ENCODE results near the gene HSD17B1.
A peak's percentile ranks its signal among the peaks of the same experiment; 100 is the strongest.

The HSD17B1 gene

DNA sequence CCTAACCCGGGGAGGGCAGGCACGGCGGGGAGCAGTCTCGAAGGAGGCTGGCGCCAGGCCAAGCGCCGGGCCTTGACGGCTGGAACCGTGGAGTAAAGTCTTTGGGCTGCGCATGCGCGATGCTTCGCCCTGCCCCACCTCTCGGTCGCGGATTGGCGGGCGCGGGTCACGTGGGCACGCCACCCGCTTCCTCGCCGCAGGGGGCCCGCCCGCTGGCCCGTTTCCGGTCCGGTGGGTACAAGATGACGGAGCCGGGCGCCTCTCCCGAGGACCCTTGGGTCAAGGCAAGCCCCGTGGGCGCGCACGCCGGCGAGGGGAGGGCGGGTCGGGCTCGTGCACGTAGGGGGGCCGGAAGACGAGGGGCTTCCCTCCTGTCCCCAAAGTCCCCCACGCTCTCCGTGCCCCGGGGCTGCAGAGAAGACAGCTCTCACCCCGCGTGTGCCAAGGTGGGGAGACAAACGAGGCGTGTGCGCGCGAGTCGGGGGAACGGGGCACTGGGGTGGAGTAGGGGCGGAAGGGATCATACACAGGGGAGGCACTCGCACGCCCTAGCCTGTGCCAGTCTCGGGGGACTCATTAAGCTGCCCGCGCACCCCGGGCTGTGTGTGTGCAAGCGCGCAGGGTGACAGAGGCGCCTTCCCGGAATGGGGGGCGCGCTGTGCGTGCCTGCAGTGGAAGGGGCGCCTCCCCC is 14.3 kb downstream of the HSD17B1 start, which contains the start of gene MLX:
TSS of gene MLX (plus strand) at position 218 of the 691 bp plus-strand sequence. CDS start at position 243, 25 bp downstream.
- peak; percentile 94 for DNase-seq

DNA sequence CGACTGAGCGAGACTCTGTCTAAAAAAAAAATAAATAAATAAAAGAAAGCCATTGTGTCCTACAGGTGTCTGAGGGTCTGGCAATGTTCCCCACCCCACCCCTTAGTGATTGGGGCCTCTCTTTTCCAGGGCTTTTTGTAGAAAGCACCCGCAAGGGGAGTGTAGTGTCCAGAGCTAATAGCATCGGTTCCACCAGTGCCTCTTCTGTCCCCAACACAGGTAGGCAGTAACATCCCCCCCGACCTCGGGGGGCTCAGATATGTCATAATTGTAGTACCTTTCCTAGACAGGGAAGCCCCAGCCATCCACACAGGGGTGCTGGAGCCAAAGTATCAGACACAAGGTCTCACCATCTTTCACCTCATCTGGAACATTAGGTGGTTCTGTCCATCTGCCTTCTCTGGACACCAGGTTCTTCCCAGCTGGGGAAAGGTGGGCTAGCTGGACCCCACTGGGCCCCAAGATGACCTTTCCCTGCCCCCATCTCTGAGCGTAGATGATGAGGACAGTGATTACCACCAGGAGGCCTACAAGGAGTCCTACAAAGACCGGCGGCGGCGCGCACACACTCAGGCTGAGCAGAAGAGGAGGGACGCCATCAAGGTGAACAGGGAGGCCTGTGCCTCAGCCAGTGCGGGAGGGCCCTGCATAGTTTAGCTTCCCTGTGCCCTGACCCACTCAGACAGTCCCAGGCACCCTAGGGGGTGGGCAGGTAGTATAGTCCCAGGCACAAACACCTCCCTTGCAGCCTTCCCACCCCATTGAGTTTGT is 15.8 kb downstream of the HSD17B1 start:
- no peak for DNase-seq

DNA sequence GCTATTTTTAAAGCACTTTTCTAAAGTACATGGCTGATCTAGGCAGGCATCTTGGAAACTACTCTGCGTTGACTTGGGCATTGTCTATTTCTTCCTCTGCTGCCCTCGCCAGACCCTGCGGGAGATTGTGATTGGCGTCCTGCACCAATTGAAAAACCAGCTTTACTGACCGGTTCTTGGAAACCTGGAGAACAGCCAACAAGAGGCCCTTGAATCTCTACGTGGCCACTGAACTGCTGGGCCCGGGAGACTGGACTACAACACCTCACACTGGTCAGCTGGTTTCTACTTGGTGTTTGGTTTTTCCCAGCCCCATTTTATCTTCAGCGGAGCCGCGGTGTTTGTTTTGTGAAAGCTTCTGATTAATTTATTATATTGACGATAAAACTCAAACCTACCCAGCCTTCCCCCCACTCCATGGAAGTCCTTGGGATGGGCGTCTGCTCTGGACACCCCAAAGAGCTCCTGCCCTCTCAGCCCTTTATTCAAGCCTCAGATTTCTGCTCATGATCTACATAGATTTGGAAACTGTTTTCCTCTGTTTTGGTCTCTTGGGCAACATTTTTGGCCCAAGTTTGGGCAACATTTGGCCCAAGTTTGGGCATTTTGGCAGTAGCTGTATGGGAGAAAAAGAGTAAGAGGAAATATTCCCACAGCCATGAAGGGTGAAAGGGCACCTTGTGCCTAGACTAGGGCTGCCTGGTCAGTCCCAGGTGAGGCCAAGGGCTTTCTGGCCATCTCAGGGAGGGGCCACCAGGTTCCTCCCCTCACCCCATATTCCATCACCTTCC is 18.9 kb downstream of the HSD17B1 start:
- no peak for DNase-seq

DNA sequence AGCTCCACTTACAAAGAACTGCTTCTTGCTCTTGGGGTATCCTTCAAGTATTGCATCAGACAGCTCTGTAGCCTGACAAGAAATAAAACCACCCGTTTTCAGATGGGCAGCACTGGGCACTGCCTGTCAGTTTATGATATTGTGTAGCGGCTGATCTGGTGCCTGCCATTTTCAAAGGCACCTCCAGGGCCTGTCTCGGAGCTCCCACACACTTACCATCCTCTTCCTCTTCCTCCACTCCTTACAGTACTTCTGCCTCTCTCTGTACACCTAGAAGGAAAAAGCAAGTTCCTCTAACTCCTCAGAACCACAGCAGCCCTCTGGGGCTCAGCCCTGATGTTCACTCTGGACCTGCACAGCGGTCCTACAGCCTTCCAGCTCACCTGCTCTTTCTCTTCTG is 20.4 kb downstream of the HSD17B1 start:
- DNase-seq: no peak

DNA sequence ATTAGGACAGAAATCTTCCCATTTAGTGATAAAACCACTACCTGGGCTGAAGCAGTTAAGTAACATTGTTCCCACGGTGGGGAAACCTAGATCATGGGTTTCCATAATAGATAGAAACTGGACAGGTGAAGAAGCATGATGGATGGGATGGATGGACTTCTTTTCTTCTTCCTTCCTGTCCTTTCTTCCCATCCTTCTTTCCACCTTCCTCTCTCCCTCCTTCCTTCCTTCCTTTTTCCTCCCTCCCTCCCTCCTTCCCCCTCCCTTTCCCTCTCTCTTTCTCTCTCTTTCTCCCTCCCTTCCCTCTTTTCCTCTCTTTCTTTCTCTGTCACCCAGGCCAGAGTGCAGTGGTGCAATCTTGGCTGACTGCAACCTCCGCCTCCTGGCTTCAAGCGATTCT is 21.7 kb downstream of the HSD17B1 start:
- no peak for DNase-seq

DNA sequence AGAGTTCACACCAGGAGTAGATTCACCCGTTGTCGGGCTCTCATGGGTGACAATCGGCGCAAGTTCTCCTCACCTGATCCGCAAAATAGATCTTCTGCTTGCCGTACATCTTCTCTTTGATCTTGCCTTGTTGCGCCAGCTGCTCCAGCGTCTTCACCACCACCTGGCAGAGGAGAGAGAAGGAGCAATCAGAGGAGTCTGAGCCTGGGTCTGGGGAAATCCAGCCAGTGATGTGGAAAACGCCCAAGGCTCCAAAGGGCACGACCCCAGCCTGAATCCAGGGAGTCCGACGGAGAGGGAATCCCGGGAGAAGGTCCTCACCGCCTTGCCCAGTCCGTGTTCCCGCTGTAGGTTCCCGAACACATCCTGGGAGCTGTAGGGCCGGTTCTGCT is 24.4 kb downstream of the HSD17B1 start:
- no peak for DNase-seq

DNA sequence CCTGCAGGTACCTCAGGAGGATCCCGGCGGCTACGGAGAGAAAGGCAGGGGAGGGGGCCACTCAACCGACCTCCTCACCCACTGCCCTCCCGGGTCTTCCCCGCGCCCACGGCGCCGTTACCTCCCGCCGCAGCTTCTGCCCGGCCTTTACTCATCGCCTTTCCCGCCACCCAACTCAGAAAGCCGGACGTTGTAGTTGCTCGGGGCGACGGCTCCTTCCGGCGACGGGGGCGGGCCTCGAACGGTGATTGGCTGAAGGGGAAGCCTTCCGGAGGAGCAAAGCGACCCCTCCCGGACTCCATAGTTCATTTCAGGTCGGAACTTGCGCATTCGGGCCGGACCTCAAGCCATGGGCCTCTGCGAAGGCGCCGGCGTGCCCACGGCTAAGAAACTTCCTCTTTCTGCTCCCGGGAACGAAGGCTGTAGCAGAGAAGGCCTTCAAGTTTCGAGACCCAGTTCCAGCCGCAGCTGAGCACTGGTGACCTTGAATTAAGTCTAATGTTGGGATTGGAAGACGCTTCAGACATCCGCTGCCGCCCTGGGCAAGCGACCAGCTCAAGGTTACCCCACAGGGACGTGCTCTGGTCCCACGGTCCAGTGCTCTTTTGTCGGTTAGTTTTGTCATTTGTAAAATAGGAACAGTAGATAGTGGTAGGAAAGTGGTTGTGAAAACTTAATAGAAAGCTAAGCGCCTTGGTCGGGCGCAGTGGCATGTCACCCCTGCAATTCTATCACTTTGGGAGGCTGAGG is 25.0 kb downstream of the HSD17B1 start, which contains the start of gene PSMC3IP:
TSS of gene PSMC3IP (minus strand) at position 198 of the 750 bp plus-strand sequence. CDS start at position 155, 43 bp downstream.
- peak; percentile 88 for DNase-seq

DNA sequence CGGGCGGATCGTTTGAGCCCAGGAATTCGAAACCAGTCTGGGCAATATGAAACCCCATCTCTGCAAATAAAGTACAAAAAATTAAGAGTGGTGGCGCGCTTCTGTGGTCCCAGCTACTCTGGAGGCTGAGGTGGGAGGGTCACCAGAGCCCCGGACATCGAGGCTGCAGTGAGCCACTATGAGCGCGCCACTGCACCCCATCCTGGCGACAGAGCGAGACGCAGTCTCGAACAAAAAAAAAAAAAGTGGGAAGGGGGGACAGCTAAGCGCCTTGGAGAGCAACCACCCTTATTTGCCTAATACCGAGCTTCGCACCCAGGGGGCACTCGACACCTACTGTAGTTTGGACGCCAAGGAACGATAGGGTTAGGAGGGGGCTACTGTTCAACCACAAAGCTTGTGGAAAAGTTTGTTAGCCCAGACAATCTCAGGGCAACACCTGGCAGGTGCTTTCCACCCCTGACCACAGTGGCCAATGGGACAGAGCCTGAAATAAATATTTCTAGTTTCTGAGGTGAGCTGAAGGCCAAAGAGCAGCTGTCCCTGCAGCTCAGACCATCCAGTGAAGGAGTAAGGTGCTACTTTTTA is 25.7 kb downstream of the HSD17B1 start:
- no peak for DNase-seq

DNA sequence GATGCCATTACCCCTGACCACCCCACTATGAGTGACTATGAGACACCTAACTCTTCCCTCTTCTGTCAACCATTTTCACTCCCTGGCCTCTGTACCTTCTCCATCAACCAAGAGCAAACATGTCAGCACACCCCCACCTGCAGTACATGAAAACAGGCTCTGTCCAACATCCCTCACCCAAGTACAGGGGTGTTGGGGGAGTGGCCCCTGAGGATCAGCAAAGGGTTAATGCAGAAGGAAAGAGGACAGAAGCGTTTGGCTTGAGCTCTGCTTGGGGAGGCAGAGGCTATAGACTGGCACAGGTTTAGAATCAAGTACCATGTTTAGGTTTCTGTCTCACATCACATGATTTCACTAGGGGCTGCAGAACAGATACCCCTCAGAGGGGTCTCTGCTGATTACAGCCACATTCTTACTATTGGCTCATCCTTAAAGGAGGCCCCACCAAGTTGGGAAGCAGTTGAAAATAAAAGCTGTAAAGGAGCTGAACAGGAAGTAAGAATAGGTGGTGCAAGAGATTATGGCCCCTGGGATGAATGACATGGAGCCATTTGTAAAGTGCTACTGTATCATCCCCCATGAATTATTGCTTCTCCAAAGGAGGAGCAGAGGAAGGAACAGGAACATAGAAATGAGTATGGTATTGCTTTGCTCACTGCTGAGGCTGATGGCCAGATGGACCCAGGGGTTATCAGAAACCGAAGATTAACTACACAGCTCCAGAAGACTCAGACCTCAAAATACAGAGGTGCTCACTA is 27.2 kb downstream of the HSD17B1 start:
- DNase-seq: no peak

DNA sequence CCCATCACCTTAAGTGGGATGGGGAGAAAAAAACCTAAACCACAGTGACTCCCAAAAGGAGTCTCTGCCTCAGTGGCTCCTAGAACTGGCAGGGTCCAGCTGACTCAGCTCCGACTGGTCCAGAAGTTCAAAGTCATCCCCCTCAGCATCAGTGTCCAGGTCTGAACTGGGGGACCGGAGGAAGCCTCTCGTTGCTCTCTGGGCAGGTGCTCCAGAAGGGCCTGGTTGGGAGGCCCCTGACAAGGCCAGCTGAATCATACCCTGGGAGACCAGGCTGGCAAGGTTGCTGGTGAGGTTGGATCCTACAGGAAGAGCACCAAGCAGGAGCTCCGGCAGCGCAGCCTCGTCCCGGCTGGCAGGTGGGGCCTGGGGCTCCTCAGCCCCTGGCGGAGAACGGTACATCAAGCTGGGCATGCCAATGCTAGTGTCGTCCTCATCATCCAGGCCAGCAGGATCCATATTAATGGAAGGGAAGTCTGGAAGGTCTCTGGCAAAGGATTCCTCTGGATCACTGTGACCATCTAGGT is 29.1 kb downstream of the HSD17B1 start:
- no peak for DNase-seq

DNA sequence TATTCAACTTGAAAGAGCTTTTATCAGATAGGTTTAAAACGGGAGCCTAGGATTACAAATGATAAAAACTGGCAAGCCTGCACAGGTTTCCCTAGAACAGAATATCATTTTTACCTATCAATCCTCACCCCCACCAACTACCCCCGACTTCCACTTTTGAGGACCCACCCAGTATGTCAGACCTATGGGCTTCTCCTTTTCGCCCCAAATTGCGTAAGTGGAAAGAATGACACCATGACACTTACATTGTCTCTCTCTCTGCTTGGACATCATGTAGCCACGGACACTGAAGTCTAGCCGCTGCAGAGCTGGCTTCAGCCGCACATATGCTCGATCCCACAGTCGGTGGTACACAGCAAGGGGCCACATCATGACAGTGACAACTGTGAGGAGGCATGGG is 32.2 kb downstream of the HSD17B1 start:
- no peak for DNase-seq

DNA sequence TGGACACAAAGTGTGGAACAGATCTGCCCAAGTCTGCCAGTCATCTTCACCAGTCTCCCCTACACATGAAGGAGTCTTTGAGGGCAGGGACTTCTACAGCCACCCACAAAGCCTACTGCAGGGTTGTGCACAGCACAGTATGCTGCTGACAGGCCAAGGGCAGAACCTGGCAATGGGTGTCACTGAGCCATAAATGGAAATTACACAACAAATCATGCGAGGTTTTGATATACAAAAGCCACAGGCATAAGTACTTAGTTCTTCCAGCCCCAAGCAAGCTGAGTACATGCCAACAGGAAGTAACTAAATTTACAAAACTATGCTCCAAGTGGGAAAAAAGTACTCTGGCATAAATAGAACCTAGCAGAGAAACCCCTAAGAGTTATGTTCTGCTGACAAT is 32.6 kb downstream of the HSD17B1 start:
- DNase-seq: no peak

DNA sequence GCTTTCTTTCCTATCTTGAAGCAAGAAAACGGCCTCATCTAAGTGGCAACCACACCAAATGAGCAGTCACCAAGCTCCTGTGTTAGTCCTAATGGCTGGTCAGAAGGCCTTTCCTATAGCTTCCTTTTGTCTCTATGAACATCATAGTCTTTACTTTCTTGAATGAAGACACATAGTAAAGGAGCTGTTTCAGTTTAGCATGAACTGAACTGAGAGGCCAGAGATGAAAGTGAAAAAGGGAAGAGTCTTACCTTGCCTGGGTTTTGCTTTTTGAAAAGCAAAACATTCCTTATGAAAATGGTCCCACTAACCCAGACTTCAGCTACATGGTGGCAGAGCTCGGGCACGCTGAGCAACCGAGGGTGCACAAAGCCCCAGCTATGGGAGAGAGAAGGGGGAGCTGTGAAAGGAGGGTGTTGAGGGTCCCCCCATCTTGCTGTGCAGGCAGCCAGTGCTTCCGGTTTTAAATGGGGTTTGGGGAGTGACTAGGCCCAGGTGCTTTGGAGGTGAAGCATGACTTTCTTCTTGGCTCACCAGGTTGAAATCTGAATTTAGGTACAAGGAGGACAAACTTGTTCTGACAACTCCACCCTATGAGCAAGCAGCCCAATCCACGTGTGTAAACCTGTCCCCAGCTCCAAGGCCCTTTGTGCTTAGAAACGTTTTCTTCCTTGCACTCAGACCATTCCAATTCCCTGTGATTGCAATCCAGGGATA is 33.9 kb downstream of the HSD17B1 start:
- no peak for DNase-seq

DNA sequence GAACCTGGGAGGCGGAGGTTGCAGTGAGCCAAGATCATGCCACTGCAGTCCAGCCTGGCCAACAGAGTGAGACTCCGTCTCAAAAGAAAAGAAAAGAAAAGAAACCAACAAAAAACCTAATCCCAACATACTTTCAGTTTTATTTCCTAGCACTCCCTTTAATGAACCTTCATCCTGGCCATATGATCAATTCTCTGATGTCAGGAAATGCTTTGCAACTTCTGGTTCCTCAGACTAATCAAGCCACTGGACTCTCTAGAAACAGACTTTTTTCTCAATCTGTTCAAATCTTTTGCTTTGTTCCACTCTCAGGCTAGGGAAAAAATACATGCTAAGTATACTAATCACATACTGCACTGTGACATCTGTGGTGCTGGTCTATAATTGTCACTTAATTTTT is 38.2 kb downstream of the HSD17B1 start:
- DNase-seq: no peak

DNA sequence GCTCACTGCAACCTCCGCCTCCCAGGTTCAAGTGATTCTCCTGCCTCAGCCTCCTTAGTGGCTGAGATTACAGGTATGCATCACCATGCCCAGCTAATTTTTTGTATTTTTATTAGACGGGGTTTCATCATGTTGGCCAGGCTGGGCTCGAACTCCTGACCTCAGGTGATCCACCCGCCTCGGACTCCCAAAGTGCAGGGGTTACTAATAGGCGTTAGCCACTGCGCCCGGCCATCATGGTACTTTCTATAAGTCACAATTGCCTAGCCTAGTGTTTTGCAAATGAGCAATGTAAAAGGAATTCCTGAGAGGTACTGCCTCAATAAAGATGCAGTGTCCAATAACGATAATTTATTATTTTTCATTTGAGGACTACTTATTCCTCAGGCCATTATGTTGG is 38.7 kb downstream of the HSD17B1 start:
- DNase-seq: no peak

DNA sequence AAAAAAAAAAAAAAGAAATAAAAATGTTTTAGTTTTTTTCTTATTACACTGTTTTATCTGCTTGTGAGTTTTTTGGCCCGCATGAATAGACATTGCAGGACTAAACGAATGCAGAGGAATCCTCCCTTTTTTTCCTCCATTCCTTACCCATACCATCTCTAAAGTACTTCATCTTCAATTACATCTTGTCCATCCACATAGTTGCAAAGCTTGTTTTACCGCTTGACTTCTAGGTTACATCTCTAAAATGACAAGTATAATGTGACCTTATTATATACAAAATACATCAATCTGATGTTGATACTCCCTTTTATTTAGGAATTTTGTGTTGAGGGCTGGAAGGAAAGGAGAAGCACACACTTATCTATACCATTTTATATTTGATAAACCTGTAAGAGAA is 43.7 kb downstream of the HSD17B1 start:
- no peak for DNase-seq

DNA sequence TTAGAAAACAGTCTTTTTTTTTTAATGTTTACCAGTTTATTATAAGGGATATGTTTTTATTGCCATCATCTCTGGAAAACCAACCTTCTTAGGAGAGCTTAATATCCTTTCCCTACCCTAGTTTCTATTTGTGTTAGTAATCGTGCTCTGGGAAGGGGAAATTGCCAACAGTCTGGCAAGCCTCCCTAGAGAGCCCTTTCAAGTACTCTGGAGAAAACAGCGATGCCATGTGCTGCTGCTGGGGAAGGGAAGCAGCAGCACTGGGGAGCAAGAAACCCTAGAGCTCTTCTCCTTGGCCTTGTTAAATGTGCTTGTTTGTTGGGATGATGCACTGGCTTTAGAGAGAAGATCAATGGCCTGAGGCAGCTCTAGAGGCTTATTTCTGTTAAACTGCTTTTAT is 46.2 kb downstream of the HSD17B1 start:
- no peak for DNase-seq

DNA sequence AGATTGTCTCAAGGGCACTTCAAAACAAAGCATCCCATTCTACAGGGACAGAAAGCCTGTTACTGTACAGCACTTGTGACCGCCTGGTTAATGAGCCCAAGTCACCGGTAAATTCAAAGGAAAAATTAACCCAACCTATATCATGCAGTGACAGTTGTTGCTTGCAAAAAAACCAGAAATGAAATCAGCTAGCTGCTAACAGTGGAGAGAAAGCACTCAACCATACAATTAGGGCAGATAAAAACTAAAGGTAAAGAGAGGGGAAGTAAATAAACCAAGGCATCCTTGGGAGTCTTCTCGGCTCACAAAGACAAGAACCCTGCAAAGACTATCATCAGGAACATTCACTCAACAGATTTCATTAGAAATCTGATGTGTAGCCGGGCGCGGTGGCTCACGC is 50.6 kb downstream of the HSD17B1 start:
- no peak for DNase-seq

All from right kidney (tissue), 1 donor.